Kasumi-1 (cell line): ENCODE measurements around the gene ZNF346.

Experiments
- DNase-seq, 2 experiments: peaks; one replicate each; lab custom pipeline; 2025; lab: John Stamatoyannopoulos, UW

Gene ZNF346

GRCh38 chr5:177117441-177118045 lies 95.0 kb downstream of the ZNF346 start:
- DNase-seq, result no peak

GRCh38 chr5:177122566-177122965 lies 100.1 kb downstream of the ZNF346 start:
- no peak for DNase-seq

- no peak for DNase-seq
These were observed 101.4 kb downstream of the ZNF346 start for GRCh38 chr5:177123789-177124485.

GRCh38 chr5:177124486-177124991 lies 102.0 kb downstream of the ZNF346 start:
- no peak for DNase-seq

- DNase-seq, result no peak
These were observed 104.3 kb downstream of the ZNF346 start for GRCh38 chr5:177126771-177127170.

GRCh38 chr5:177128551-177128981 lies 106.1 kb downstream of the ZNF346 start:
- no peak for DNase-seq

GRCh38 chr5:177130211-177131018 lies 107.9 kb downstream of the ZNF346 start:
- no peak for DNase-seq
